Heart left ventricle (tissue), 16 donors: ENCODE measurements around the gene SLC22A23. TPM values are rescaled to one million over a fixed set of nuclear protein-coding genes. Genes with fewer than 3 reads are reported as not detected.

Source experiments
- ATAC-seq, 4 donors: fragments of 200-7000 bp; cut with Tn5 transposase; one replicate each; pipeline ENCODE4 v1.9.1; 2020 to 2022; ENCODE audit warnings: moderate library complexity in 4 of 4, mild to moderate bottlenecking in 3 of 4, moderate number of reproducible peaks in 1 of 4
- DNase-seq, 5 donors: peaks; one replicate each; pipeline ENCODE4 v3.0.0-alpha.2; 2020
- H3K27ac ChIP-seq, 12 donors: fragments of 200-600 bp; sonication (generic) in 4 of 12; one replicate each; pipeline versions ENCODE4 v1.5.0 to v1.8.0; 2016 to 2022; ENCODE audit warnings: mild to moderate bottlenecking in 2 of 12
- H3K27me3 ChIP-seq, 9 donors: fragments of 200-600 bp; sonication (generic) in 2 of 9; one replicate each; pipeline versions ENCODE4 v1.5.1 to v1.8.0; 2016 to 2022; ENCODE audit warnings: mild to moderate bottlenecking in 3 of 9
- H3K36me3 ChIP-seq, 9 donors: fragments of 200-600 bp; sonication (generic) in 2 of 9; one replicate each; pipeline versions ENCODE4 v1.5.0 to v1.8.0; 2018 to 2022; ENCODE audit warnings: mild to moderate bottlenecking in 2 of 9
- H3K4me1 ChIP-seq, 12 donors: fragments of 200-600 bp; sonication (generic) in 4 of 12; one replicate each; pipeline versions ENCODE4 v1.5.0 to v1.8.0; 2016 to 2022; ENCODE audit warnings: mild to moderate bottlenecking in 3 of 12
- H3K4me3 ChIP-seq, 12 donors: fragments of 200-600 bp; sonication (generic) in 4 of 12; one replicate each; pipeline versions ENCODE4 v1.5.0 to v1.8.0; 2017 to 2022; ENCODE audit warnings: mild to moderate bottlenecking in 9 of 12, moderate library complexity in 4 of 12
- H3K9me3 ChIP-seq, 12 donors: fragments of 200-600 bp; sonication (generic) in 4 of 12; one replicate each; pipeline versions ENCODE4 v1.5.0 to v1.8.0; 2016 to 2022; ENCODE audit warnings: mild to moderate bottlenecking in 1 of 12
- CTCF ChIP-seq, 12 donors: fragments of 200-600 bp; sonication (generic) in 4 of 12; IDR thresholded peaks; one replicate each; pipeline versions ENCODE4 v1.5.0 to v1.8.0; 2018 to 2022; ENCODE audit warnings: antibody characterized with exemption in 12 of 12, mild to moderate bottlenecking in 5 of 12
- POLR2A ChIP-seq, 2 donors: fragments of 450-650 bp; IDR thresholded peaks; one replicate each; pipeline ENCODE4 v1.6.1; 2017; ENCODE audit warnings: antibody characterized with exemption in 2 of 2, mild to moderate bottlenecking in 2 of 2, moderate library complexity in 2 of 2
- WGBS, 4 donors: extraction: QIAGEN DNeasy Blood & Tissue Kit in 2 of 4; methylation state at CpG; one replicate each; pipeline versions ENCODE4 v1.1.5 to v1.1.7; 2013 to 2018; 5-methylcytosine and 5-hydroxymethylcytosine counted together
- intact Hi-C, 10 donors: fragments of 100-400 bp; cut with DNase I; formaldehyde crosslinking; loops; one replicate each; pipeline versions ENCODE4 v1.11.1 to v1.14.2; 2022
- polyA plus RNA-seq, 2 donors: library from polyadenylated mRNA; stranded (reverse); fragments of 200-250 nt; gene quantifications; one replicate each; pipeline ENCODE4 v1.2.3, GENCODE V29; 2013
- total RNA-seq, 9 donors: library from RNA; depleted of rRNA in 2 of 9; stranded (reverse); fragments of >200 nt in 2 of 9; fragmentation: NEBNext Ultra II Directional in 3 of 9; extraction: Animal tissue kit (Norgen Biotek cat#: 25700) in 3 of 9; gene quantifications; one replicate each; pipeline versions ENCODE4 v1.1.0 to v1.2.4, GENCODE V29; 2016 to 2023
- donor health status: ischemic (EF 13 %, LVEDD 7.1; RV severe dilation, severe dysfunction).
- donor health status: healthy with polysubstance abuse.
- donor health status: DM: no; HTN: yes; CAD: no.
- donor health status: DM: no; HTN: no; CAD: no.
- donor health status: ischemic (EF 25% LVEDD 6.9; RV normal size, moderate dysfunction).
- donor health status: ischemic (EF 25% LVEDD 5.7; RV mildly dilated, moderate dysfunction).
- donor health status: healthy.
- donor health status: DM: yes; HTN: yes; CAD: no.
- donor health status: ischemic (EF 35%, LVEDD 5.7; RV mildly dilated, moderate dysfunction).
- donor health status: nonischemic (EF 11% LVEDD 7.7; RV severe dilation, severe dysfunction).
- donor health status: DM: yes; HTN: yes; CAD: no.
- donor health status: PGD.
- donor health status: ischemic (EF 29% LVEDD 5.4; RV normal size, mild dysfunction).
- donor health status: nonischemic (EF 23%, LVEDD 6.1; RV moderate dilation, normal function).

Gene SLC22A23
- total and polyA plus RNA-seq, 11 donors: 2.9 to 12.4 (median 5.2) TPM

GRCh38 chr6:3310051-3310448, 146.8 kb downstream of the SLC22A23 start:
- Histone ChIP-seq H3K4me1 (peaks cover 0 to 6% (median 0%) of the 10 kb centered on the region in 12 donors), H3K36me3 (no peaks in the 10 kb centered on the region), H3K4me3 (no peak overlapping the region), H3K9me3 (no peaks in the 10 kb centered on the region), H3K27ac (no peak overlapping the region), H3K27me3 (no peaks in the 10 kb centered on the region)
- no peak for ATAC-seq
- no peak for DNase-seq
- intact Hi-C loops: no loop called here
- 67 to 87% (median 84%) methylated on average over 5 to 6 of the region's 6 CpGs for WGBS, 4 donors
- TF ChIP-seq POLR2A (IDR thresholded peaks at IDR 0.05) (no peak), CTCF (IDR thresholded peaks at IDR 0.05) (no peak)

- Histone ChIP-seq H3K4me3 (no peak overlapping the region), H3K9me3 (no peaks in the 10 kb centered on the region), H3K27ac (no peak overlapping the region), H3K4me1 (peaks cover 0 to 6% (median 0%) of the 10 kb centered on the region in 12 donors), H3K27me3 (no peaks in the 10 kb centered on the region), H3K36me3 (no peaks in the 10 kb centered on the region)
- TF ChIP-seq CTCF (IDR thresholded peaks at IDR 0.05) (no peak), POLR2A (IDR thresholded peaks at IDR 0.05) (no peak)
- no peak for ATAC-seq
- no peak for DNase-seq
- intact Hi-C loops: no loop called here
- 84 to 90% (median 90%) methylated on average over 11 of the region's 11 CpGs for WGBS, 4 donors
Observed at GRCh38 chr6:3309391-3310050, 147.3 kb downstream of the SLC22A23 start.

- ATAC-seq: no peak
Observed at GRCh38 chr6:3308106-3308505, 148.7 kb downstream of the SLC22A23 start.

GRCh38 chr6:3307436-3307835, 149.4 kb downstream of the SLC22A23 start:
- intact Hi-C loops: no loop called here
- ATAC-seq: no peak
- Histone ChIP-seq H3K27ac (no peak overlapping the region), H3K27me3 (no peaks in the 10 kb centered on the region), H3K4me3 (no peak overlapping the region), H3K36me3 (no peaks in the 10 kb centered on the region), H3K9me3 (peaks cover 0 to 3% (median 0%) of the 10 kb centered on the region in 12 donors), H3K4me1 (peaks cover 0 to 6% (median 0%) of the 10 kb centered on the region in 12 donors)
- no peak for TF ChIP-seq CTCF (IDR thresholded peaks at IDR 0.05)
- TF ChIP-seq POLR2A (IDR thresholded peaks at IDR 0.05): no peak
- no peak for DNase-seq
- WGBS, 4 donors: 89 to 97% (median 95%) methylated on average over 10 to 12 of the region's 12 CpGs

More at GRCh38 chr6:3308106-3308505, 148.7 kb downstream of the SLC22A23 start:
- TF ChIP-seq POLR2A (IDR thresholded peaks at IDR 0.05) (no peak), CTCF (IDR thresholded peaks at IDR 0.05) (no peak)
- Histone ChIP-seq H3K9me3 (peaks cover 0 to 2% (median 0%) of the 10 kb centered on the region in 12 donors), H3K27ac (no peak overlapping the region), H3K36me3 (no peaks in the 10 kb centered on the region), H3K4me1 (peaks cover 0 to 6% (median 0%) of the 10 kb centered on the region in 12 donors), H3K4me3 (no peak overlapping the region), H3K27me3 (no peaks in the 10 kb centered on the region)
- no peak for DNase-seq
- intact Hi-C loops: no loop called here
- WGBS, 4 donors: 91 to 98% (median 95%) methylated on average over 10 of the region's 10 CpGs
